Activated effector memory CD4-positive, alpha-beta T cell treated with anti-CD3 and anti-CD28 coated beads, Interleukin-2, amount 50 U/mL, for 16 hours (primary cell): Measurements from ENCODE around the gene MELK.
"Not testable (repeated sequence)": the region's sequence is repeated elsewhere in the genome, so short reads cannot be mapped to it uniquely, and the experiment has no call there.

ENCODE experiments used
- DNase-seq: peaks from one replicate; pipeline ENCODE4 v3.0.0-alpha.2; 2020

MELK gene

DNA sequence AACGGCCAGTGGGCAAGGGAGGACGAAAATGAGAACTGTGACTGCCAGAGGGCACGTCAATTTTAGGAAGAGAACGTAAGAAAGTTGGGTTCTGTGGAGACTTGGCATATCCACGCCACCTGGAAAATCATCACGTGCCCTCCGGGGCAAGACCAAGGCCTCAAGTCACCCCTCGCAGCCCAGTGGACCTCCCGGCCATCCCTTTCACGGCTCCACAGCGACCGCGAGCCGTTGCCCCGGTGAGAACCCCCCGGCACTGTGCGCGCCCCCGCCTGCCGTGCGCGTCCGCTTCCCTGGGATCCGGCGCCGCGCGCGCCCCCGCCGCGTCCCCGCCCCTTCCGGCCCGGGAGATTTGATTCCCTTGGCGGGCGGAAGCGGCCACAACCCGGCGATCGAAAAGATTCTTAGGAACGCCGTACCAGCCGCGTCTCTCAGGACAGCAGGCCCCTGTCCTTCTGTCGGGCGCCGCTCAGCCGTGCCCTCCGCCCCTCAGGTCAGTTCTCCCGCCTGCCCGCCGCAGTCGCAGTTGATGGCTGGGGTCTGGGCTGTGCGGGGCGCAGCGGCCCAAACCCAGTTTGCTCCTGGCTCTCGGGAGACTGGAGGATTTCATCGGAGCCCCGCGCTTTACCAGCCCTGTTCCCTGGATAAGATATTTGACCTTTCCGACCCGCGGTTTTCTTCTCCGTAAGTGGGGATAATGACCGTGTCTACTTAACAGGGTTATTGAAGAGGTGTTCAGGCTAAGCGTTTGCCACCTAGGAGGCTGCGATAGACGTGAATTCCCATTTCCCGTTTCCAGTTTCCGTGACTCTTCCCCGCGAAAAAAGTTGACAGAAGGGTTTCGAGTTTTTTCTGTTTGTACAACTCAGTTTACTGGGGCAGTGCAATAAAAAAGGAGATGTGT, at the start of gene MELK:
Gene MELK (plus strand): TSS at position 381 of the 904 bp plus-strand sequence. CDS start 8,787 bp downstream, outside the sequence.
- DNase-seq = peak; percentile 95

DNA sequence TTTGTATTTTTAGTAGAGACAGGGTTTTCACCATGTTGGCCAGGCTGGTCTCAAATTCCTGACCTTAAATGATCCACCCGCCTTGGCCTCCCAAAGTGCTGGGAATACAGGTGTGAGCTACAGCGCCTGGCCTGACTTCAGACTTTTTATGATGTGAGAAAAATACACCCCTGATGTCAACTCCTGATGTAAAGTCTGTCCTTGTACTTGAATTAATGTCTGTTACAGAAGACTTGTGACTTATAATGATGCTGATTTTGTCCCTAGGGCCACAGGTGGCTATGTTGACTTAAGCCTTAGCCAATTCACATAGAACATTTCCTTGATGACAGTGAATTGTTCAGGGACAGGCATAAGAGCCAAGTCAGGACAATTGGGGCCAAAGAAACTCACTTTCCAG, 42.5 kb upstream of the MELK start:
- no peak for DNase-seq

DNA sequence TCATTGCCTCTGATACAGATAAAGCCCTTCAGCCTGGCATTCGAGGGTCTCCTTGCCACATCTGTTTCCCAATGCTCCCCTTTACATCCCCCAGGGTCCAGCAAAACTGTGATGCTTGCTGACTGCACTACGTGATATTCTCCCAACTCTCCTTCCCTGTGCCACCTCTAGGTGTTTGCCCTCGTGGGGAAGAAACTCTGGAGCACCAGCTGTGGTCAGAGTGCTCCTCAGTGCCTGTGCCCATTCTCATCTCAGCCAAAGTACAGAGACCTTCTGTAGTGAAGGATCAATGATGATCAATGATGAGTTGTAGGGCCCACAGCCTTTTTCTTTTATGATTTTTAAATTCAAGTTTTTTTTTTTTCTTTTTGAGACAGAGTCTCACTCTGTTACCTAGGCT, 40.3 kb upstream of the MELK start:
- DNase-seq = no peak

DNA sequence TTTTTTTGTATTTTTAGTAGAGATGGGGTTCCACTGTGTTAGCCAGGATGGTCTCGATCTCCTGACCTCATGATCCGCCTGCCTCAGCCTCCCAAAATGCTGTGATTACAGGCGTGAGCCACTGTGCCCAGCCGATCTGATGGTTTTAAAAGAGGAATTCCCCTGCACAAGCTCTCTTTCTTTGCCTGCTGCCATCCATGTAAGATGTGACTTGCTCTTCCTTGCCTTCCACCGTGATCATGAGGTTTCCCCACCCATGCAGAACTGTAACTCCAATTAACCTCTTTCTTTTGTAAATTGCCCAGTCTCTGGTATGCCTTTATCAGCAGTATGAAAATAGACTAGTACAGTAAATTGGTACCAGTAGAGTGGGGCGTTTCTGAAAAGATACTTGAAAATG, 39.0 kb upstream of the MELK start:
- DNase-seq = not testable (repeated sequence)

DNA sequence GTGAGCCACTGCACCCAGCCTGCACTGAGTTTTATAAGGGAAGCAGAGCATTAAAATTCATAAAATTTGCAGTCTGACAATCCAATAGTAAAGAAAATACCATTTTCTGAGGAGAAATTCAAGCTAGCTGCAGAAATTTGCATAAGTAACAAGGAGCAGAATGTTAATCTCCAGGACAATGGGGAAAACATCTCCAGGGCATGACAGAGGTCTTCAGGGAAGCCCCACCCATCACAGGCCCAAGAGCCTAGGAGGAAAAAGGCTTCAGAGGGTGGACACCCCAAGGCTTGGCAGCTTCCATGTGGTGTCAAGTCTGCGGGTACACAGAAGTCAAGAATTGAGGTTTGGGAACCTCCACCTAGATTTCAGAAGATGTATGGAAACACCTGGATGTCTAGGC, 37.6 kb upstream of the MELK start:
- no peak for DNase-seq

DNA sequence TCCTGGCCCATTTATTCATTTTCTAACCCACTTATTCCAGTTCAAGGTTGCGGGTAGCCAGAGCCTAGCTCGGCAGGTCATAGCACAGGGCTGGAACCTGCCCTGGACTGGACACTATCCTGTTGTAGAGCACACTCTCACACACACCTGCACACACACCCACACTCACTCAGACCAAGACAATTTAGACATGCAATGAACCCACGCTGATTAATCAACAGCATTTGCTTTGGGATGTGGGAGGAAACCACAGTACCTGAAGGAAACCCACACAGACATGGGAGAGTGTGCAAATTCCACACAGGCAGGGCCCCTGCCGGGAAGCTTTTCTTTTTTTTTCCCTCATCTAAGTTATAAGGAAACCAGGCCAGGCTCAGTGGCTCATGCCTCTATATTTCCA, 34.8 kb upstream of the MELK start:
- DNase-seq = no peak

DNA sequence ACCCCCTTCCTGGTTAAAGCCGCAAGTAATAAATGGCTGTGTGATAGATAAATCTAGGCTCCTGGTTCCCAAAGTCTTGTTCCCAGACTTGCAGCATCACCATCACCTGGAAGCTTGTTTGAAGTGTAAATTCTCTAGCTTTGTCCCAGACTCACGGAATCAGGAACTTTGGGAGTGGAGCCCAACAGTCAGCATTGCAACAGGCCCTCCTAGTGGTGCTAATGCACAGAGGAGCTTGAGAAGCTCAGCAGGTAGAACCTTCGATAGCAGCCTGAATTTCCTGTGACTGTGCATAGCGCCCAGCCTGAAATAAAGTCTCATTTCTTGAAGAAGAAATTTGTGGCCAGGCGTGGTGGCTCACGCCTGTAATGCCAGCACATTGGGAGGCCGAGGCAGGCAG, 30.3 kb upstream of the MELK start:
- DNase-seq = no peak

DNA sequence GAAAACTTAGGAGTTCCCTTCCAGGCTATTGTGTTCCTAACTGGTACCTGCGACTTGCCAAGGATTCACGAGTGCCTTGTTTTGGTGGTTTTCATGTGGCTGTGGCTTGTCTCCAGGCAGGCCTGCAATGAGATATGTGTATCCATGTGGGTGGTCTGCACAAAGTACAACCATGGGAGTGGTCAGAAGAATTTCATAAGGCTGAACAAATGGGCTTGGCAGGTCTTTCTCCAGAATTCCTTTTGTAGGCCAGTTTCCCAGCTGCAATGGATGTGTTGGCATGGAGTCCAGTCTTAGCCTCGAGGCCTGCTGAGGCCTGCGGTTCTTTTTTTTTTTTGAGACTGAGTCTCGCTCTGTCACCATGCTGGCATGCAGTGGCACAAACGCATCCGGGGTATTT, 28.8 kb upstream of the MELK start:
- DNase-seq = no peak

DNA sequence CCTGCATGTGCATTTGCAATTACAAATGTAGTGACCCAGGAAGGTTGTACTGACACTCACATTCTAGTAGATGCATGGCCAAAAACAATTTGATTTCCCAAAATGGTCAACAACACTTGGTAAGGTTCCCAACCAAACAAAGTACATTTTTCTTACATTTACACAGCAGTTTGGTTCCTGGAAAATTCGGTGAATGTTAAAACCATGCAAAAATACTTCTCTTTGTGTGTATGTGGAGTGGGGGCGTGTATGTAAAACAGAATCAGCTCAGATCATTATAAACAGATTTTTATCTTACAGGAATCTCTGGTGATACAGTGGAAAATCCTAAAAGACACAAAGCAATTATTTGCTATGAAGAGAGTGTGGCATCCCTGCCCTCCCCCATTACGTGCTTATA, 25.1 kb upstream of the MELK start:
- no peak for DNase-seq

DNA sequence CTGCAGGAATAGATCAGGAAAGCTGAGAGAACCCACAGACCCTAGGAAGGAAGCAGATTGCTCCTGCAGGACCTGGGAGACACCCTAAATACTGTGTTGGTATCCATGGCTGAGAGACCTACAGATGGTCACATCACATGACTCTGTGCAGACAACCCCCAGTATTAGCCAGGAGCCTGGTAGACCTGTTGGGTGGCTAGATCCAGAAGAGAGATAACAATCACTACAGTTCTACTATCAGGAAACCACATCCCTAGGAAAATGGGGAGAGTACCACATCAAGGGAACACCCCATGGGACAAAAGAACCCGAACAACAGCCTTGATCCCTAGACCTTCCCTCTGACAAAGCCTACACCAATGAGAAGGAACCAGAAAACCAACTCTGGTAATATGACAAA, 24.2 kb upstream of the MELK start:
- DNase-seq = no peak

DNA sequence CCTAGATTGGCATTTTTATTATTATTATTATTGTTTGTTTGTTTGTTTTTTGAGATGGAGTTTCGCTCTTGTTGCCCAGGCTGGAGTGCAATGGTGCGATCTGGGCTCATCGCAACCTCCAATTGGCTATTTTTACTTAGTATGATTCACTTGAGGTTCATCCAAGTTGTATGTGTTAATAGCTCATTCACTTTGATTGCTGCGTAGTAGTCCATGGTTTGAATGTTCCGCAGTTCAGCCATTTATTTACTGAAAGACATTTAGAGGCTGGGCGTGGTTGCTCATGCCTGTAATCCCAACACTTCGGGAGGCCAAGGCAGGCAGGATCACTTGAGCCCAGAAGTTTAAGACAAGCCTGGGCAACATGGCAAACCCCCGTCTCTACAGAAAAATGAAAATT, 22.6 kb upstream of the MELK start:
- no peak for DNase-seq

DNA sequence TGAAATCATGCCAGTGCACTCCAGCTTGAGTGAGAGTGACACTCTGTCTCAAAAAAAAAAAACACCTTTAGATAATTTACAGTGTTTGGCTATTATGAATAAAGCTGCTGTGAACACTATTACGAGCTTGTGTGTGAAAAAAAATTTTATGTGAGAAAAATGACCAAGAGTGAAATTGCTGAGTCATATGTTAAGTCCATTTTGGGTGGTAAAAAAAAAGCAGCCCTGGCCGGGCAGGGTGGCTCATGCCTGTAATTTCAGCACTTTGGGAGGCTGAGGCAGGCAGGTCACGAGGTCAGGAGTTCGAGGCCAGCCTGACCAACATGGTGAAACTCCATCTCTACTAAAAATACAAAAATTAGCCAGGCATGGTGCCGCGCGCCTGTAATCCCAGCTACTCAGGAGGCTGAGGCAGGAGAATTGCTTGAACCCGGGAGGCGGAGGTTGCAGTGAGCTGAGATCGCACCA, 22.0 kb upstream of the MELK start:
- DNase-seq = not testable (repeated sequence)

DNA sequence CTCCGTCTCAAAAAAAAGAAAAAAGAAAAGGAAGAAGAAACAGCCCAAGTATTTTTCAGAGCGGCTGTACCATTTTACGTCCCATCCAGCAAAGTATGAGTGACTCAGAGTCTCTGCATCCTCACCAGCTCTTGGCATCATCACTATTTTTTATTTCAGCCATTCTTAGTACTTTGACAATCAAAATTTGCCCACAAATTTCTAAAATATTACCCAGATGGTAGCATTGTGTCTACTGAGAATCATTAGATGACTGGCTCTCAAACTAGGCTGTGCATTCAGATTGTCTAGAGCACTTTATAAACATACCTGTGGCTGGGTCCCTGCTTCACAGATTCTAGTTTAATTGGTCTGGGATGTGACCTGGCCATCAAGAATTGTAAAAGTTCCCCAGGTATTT, 21.6 kb upstream of the MELK start:
- DNase-seq = no peak

DNA sequence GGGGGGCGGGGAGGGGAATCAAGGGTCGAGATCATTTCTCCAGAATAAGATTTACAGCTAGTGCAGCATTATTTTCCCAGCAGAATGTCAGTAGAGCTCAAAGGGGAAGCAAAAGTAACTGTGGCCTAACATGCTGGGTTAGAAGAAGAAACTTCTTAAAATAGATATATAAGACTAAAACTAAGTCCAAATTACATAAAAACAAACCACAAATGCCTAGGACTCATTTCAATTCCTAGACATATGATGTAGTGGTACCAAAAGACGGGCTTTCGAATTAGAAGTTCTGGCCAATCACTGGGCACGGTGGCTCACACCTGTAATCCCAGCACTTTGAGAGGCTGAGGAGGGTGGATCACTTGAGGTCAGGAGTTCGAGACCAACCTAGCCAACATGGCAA, 20.8 kb upstream of the MELK start:
- DNase-seq = no peak

DNA sequence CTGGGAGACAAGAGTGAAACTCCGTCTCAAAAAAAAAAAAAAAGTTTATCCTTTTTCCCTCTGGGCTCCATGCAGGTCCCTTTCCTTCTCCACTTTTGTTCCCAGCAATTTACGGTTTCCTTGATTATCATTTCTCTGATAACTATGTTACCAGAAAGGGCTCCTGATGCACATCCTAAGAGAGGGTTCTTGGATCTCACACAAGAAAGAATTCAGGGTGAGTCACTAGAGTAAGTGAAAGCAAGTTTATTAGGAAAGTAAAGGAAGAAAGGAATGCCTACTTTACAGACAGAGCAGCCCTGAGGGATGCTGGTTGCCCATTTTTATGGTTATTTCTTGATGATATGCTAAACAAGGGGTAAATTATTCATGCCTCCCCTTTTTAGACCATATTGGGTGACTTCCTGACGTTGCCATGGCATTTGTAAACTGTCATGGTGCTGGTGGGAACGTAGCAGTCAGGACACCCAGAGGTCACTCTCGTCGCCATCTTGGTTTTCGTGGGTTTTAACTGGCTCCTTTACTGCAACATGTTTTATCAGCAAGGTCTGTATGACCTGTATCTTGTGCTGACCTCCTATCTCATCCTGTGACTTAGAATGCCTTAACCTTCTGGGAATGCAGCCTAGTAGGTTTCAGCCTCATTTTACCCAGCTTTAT, 13.5 kb upstream of the MELK start:
- no peak for DNase-seq

DNA sequence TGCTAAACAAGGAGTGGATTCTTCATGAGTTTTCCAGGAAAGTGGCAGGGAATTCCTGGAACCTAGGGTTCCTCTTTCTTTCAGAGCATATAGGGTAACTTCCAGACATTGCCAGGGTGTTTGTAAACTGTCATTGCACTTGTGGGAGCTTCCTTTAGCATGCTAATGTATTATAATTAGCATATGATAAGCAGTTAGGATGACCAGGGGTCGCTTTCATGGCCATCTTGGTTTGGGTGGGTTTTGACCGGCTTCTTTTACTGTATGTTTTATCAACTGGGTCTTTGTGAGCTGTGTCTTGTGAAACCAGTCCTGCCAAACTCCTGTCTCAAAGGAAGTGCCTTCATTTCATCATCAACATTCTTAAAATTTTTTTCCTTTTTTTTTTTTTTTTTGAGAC, 11.9 kb upstream of the MELK start:
- DNase-seq = no peak

DNA sequence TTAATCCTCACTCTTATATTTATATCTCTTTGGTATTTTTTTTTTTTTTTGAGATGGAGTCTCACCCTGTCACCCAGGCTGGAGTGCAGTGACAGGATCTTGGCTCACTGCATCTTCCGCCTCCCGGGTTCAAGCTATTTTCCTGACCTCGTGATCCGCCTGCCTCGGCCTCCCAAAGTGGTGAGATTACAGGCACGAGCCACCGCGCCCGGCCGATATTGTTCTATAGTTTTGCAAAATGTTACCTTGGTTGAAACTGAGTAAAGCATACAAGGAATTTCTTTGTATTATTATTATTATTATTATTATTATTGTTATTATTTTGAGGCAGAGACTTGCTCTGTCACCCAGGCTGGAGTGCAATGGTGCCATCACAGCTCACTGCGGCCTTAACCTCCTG, 9.9 kb upstream of the MELK start:
- not testable (repeated sequence) for DNase-seq

DNA sequence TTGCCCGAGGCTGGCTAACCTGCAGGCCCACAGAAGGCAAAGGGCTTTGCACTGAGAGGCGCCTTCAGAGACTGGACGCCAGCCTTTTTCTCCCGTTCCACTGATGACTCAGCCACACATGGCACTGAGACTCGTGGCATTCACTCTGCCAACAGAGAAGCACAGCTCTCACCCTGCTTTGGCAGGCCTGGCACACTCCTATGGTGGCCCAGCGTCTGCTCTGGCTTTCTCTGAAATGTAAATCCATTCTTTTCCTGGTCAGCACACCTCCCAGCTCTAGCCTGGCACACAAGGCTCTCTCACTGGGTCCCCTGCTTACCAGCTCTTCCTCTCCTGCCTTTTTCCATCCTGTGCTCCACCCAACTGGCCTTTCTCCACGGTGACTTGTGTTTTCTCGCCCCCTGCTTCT, 5.9 kb upstream of the MELK start:
- DNase-seq = no peak

DNA sequence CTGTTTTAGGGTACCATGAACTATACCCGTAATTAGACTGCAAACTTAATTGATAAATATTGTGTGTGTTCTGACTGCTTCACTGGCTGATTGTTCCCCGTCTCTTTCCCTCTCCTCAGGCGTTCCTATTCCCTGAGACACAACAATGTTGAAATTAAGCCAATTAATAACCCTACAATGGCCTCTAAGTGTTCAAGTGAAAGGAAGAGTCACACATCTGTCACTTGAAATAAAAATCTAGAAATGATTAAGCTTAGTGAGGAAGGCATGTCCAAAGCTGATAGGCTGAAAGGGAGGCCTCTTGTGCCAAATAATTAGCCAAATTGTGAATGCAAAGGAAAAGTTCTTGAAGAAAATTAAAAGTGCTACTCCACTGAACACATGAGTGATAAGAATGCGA, 4.0 kb upstream of the MELK start:
- DNase-seq = not testable (repeated sequence)

DNA sequence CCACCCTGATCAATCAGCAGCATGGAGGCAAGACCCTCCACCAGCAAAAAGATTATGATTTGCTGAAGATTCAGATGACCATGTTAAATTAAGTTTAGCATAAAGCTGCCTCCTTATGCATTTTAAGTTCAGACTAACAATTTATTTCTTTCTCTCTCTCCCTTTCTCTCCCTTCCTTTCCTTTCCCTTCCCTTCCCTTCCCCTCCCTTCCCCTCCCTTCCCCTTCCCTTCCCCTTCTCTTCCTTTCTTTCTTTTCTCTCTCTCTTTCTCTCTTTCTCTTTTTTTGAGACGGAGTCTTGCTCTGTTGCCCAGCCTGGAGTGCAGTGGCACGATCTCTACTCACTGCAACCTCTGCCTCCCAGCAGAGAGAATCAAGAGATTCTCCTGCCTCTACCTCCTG, 1.4 kb upstream of the MELK start:
- no peak for DNase-seq

DNA sequence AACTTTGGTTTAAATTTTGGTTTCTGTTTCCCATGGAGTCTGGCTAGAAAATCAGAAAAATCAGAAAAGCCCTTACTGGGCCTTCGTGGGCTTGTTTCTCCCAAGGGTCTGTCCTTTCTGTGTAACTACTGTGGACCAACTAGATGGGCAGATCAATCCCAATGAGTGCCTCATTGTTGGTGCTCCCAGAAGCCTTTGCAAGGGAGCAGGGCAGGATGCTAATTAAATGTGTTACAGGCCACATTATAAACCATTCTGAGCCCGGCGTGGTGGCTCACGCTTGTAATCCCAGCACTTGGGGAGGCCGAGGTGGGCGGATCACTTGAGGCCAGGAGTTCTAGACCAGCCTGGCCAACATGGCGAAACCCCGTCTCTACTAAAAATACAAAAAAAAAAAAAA, 1.4 kb downstream of the MELK start:
- not testable (repeated sequence) for DNase-seq

DNA sequence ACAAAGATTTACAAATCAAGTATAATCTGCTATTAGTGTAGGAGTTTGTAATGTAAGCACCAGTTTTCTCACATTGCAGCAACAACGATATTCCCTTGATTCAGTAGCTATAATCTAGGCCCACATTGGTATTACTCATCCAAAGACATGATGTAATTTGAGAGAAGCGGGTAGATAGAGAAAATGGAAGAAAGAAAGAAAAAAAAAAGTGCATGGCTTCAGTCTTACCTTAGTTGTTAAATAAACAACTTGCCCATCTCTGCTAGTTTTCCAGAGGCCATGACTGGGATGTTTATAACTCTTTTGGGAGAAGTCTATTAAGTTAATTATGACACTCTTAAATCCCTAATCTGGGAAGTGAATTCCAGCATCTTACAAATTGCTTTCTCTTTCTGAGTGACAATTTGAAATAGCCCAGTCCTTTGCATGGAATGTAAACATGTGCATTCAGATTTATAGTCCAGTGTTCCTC, 2.8 kb downstream of the MELK start:
- DNase-seq = no peak

DNA sequence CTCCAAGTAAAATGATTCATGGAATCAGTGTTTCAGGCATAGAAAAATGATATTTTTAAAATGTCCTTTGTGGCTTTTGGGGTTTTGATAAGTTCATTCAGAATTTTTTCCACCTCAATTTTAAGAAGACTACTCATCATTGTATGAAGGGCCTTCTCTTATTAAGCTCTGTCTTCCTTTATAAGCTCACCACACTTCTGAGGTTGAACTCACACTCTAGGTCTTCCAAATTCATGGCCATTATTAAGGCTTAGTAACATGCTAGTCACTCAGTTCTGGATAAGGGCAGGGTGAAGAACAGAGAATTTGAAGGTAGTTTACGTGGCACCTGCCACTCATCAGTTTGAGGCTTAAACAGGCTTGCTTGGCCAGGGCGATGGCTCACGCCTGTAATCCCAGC, 4.2 kb downstream of the MELK start:
- no peak for DNase-seq
